OCI-LY7 (cell line): ENCODE measurements around the gene SETD3. TPM values are rescaled to one million over a fixed set of nuclear protein-coding genes. Genes with fewer than 3 reads are reported as not detected.

ENCODE experiments used
- BruUV-seq: library from RNA; stranded (reverse); fragments of 400-500 nt; replicated peaks from 2 replicates; lab custom pipeline; 2021; lab: Mats Ljungman, UMichigan
- CTCF ChIA-PET: fragments of 300-600 bp; sonication (Branson Sonifier 250); formaldehyde crosslinking; loops from one replicate; lab custom pipeline; 2022; ENCODE audit warnings: antibody characterized with exemption; ENCODE audit not compliant: unreplicated experiment; lab: Charles Lee
- POLR2A ChIA-PET: fragments of 300-600 bp; sonication (Branson Sonifier 250); formaldehyde crosslinking; loops from one replicate; lab custom pipeline; 2022; ENCODE audit warnings: antibody characterized with exemption; lab: Charles Lee
- DNase-seq: peaks from one replicate; pipeline ENCODE4 v3.0.0-alpha.2; 2015; ENCODE audit warnings: low spot score
- H2AFZ ChIP-seq: fragments of 200-600 bp; sonication (generic), shearing (Covaris generic); 2 replicates; pipeline ENCODE4 v1.6.1; 2014; ENCODE audit warnings: mild to moderate bottlenecking, antibody characterized with exemption, low read length, moderate library complexity
- H3K27ac ChIP-seq: fragments of 200-600 bp; sonication (generic); 2 replicates; pipeline ENCODE4 v1.5.1; 2014; ENCODE audit warnings: mixed run types, low read depth, mild to moderate bottlenecking, moderate library complexity, low read length, inconsistent platforms; ENCODE audit not compliant: poor library complexity, severe bottlenecking
- H3K36me3 ChIP-seq: fragments of 200-600 bp; sonication (generic); 2 replicates; pipeline ENCODE4 v1.6.1; 2014; ENCODE audit warnings: mild to moderate bottlenecking, antibody characterized with exemption, low read length, moderate library complexity, mixed read lengths; ENCODE audit not compliant: insufficient read depth
- H3K4me1 ChIP-seq: fragments of 200-600 bp; sonication (generic); 2 replicates; pipeline ENCODE4 v1.5.1; 2014; ENCODE audit warnings: mild to moderate bottlenecking, low read length; ENCODE audit not compliant: insufficient read depth, poor library complexity, severe bottlenecking
- H3K4me2 ChIP-seq: fragments of 200-600 bp; sonication (generic); 2 replicates; pipeline ENCODE4 v1.6.1; 2014; ENCODE audit warnings: mild to moderate bottlenecking, low read length
- H3K4me3 ChIP-seq: fragments of 200-600 bp; sonication (generic); 2 replicates; pipeline ENCODE4 v1.5.1; 2014; ENCODE audit warnings: mild to moderate bottlenecking, low read depth, low read length; ENCODE audit not compliant: poor library complexity, severe bottlenecking
- H3K79me2 ChIP-seq: fragments of 200-600 bp; sonication (generic); 2 replicates; pipeline ENCODE4 v1.6.1; 2016; ENCODE audit warnings: low read depth, mild to moderate bottlenecking, low read length, moderate library complexity, mixed read lengths; ENCODE audit not compliant: insufficient read depth
- H3K9me2 ChIP-seq: fragments of 200-600 bp; sonication (generic); 2 replicates; pipeline ENCODE4 v1.6.1; 2016; ENCODE audit warnings: mild to moderate bottlenecking, low read length, mixed read lengths; ENCODE audit not compliant: insufficient read depth
- H3K9me3 ChIP-seq: fragments of 200-600 bp; sonication (generic); 2 replicates; pipeline ENCODE4 v1.6.1; 2014; ENCODE audit warnings: mild to moderate bottlenecking, mixed run types, low read length, mixed read lengths
- H4K20me1 ChIP-seq: fragments of 200-600 bp; sonication (generic); 2 replicates; pipeline ENCODE4 v1.6.1; 2014; ENCODE audit warnings: mild to moderate bottlenecking, antibody characterized with exemption, low read length, moderate library complexity, mixed read lengths; ENCODE audit not compliant: insufficient read depth
- CTCF ChIP-seq: fragments of 200-600 bp; sonication (generic); conservative IDR thresholded peaks from 2 replicates; pipeline ENCODE4 v1.5.1; 2014; ENCODE audit warnings: mild to moderate bottlenecking, antibody characterized with exemption, low read length, moderate library complexity, mixed read lengths
- EZH2phosphoT487 ChIP-seq: fragments of 200-600 bp; sonication (generic); IDR thresholded peaks from 2 replicates; pipeline ENCODE4 v1.6.1; 2018; ENCODE audit warnings: low read depth, borderline replicate concordance, mild to moderate bottlenecking, mixed run types, antibody characterized with exemption, low read length, moderate library complexity, mixed read lengths
- intact Hi-C: fragments of 100-400 bp; cut with micrococcal nuclease; formaldehyde crosslinking; loops from one replicate; pipeline ENCODE4 v1.10.0; 2022; ENCODE audit not compliant: unreplicated experiment
- total RNA-seq, 2 experiments: library from RNA; depleted of rRNA in 1 of 2; stranded (reverse); fragments of >200 nt in 1 of 2; shearing (Covaris generic) in 1 of 2; gene quantifications; 2 replicates each; pipeline ENCODE4 v1.2.3, GENCODE V29; 2014 to 2022

Gene SETD3
- total RNA-seq, 2 experiments from 2014 or later, result 42.4 to 65.5 TPM

GRCh38 chr14:99380991-99381687 is 99.5 kb downstream of the SETD3 start:
- H3K36me3 ChIP-seq, result no peaks in the 10 kb centered on the region
- no peak overlapping the region for H3K4me3 ChIP-seq
- POLR2A ChIA-PET, result no interaction called here
- H4K20me1 ChIP-seq, result no peaks in the 10 kb centered on the region
- H2AFZ ChIP-seq, result no peak overlapping the region
- intact Hi-C loops, result no loop called here
- no peaks in the 10 kb centered on the region for H3K9me2 ChIP-seq
- no TSS peak for BruUV-seq
- no peaks in the 10 kb centered on the region for H3K4me1 ChIP-seq
- no peaks in the 10 kb centered on the region for H3K79me2 ChIP-seq
- TF ChIP-seq EZH2phosphoT487 (no peak), CTCF (no peak)
- no peaks in the 10 kb centered on the region for H3K9me3 ChIP-seq
- no peak overlapping the region for H3K27ac ChIP-seq
- CTCF ChIA-PET, result no interaction called here
- DNase-seq, result no peak
- no peak overlapping the region for H3K4me2 ChIP-seq

- H3K4me2 ChIP-seq, result no peak overlapping the region
- H3K36me3 ChIP-seq, result no peaks in the 10 kb centered on the region
- H2AFZ ChIP-seq, result no peak overlapping the region
- no peaks in the 10 kb centered on the region for H3K9me3 ChIP-seq
- CTCF ChIA-PET, result no interaction called here
- intact Hi-C loops, result no loop called here
- H3K4me1 ChIP-seq, result no peaks in the 10 kb centered on the region
- H3K9me2 ChIP-seq, result no peaks in the 10 kb centered on the region
- TF ChIP-seq EZH2phosphoT487 (no peak), CTCF (no peak)
- no TSS peak for BruUV-seq
- no peak overlapping the region for H3K27ac ChIP-seq
- no peaks in the 10 kb centered on the region for H4K20me1 ChIP-seq
- H3K4me3 ChIP-seq, result no peak overlapping the region
- DNase-seq, result no peak
- POLR2A ChIA-PET, result no interaction called here
- H3K79me2 ChIP-seq, result no peaks in the 10 kb centered on the region
These were observed 100.3 kb downstream of the SETD3 start for GRCh38 chr14:99380402-99380801.

GRCh38 chr14:99378782-99379214 is 101.9 kb downstream of the SETD3 start:
- intact Hi-C loops, result no loop called here
- H3K27ac ChIP-seq, result no peak overlapping the region
- H3K4me1 ChIP-seq, result no peaks in the 10 kb centered on the region
- no peaks in the 10 kb centered on the region for H3K36me3 ChIP-seq
- no peaks in the 10 kb centered on the region for H3K9me3 ChIP-seq
- ChIA-PET POLR2A (interaction anchor here (0.5 kb wide), 1 partner anchor 28 kb away, joined by 3 read pairs; no protein-coding TSS in a partner anchor), CTCF (no interaction called here)
- no peak overlapping the region for H2AFZ ChIP-seq
- no peaks in the 10 kb centered on the region for H4K20me1 ChIP-seq
- H3K9me2 ChIP-seq, result no peaks in the 10 kb centered on the region
- H3K4me3 ChIP-seq, result no peak overlapping the region
- H3K79me2 ChIP-seq, result no peaks in the 10 kb centered on the region
- H3K4me2 ChIP-seq, result no peak overlapping the region
- BruUV-seq, result no TSS peak
- DNase-seq, result no peak
- TF ChIP-seq EZH2phosphoT487 (no peak), CTCF (no peak)
